HL-60 (cell line): ENCODE measurements around the gene CERS5.

Experiments
- GABPA ChIP-seq: IDR thresholded peaks from 2 replicates; pipeline ENCODE4 v1.6.1; 2012; ENCODE audit warnings: low read depth
- POLR2AphosphoS5 ChIP-seq: IDR thresholded peaks from 2 replicates; pipeline ENCODE4 v1.6.1; 2012; ENCODE audit warnings: low read depth
- REST ChIP-seq: IDR thresholded peaks from 2 replicates; pipeline ENCODE4 v1.6.1; 2012; ENCODE audit warnings: low read depth; ENCODE audit not compliant: insufficient replicate concordance
- TF ChIP-seq, protein P1 (sequence below): IDR thresholded peaks from one replicate; pipeline ENCODE4 v1.5.1; 2011; ENCODE audit warnings: low read length, control low read depth, inconsistent platforms; ENCODE audit not compliant: insufficient read depth

DNA sequence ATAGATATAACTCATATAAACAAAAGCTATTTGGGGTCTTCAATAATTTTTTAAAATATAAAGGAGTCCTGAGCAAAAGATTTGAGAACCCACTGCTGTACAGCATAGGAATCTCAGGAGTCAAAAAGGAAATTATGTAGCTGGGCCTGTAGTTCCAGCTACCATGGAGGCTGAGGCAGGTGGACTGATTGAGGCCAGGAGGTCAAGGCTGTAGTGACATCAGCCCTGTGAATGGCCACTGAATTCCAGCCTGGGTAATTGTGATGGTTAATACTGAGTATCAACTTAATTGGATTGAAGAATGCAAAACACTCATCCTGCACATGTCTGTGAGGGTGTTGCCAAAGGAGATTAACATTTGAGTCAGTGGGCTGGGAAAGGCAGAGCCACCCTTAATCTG lies 10.5 kb downstream of the CERS5 start:
- TF ChIP-seq, protein P1, sequence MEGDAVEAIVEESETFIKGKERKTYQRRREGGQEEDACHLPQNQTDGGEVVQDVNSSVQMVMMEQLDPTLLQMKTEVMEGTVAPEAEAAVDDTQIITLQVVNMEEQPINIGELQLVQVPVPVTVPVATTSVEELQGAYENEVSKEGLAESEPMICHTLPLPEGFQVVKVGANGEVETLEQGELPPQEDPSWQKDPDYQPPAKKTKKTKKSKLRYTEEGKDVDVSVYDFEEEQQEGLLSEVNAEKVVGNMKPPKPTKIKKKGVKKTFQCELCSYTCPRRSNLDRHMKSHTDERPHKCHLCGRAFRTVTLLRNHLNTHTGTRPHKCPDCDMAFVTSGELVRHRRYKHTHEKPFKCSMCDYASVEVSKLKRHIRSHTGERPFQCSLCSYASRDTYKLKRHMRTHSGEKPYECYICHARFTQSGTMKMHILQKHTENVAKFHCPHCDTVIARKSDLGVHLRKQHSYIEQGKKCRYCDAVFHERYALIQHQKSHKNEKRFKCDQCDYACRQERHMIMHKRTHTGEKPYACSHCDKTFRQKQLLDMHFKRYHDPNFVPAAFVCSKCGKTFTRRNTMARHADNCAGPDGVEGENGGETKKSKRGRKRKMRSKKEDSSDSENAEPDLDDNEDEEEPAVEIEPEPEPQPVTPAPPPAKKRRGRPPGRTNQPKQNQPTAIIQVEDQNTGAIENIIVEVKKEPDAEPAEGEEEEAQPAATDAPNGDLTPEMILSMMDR, result no peak
- TF ChIP-seq GABPA (no peak), POLR2AphosphoS5 (no peak), REST (no peak)
